K562 (cell line): ENCODE measurements around the gene FLOT2. TPM values are rescaled to one million over a fixed set of nuclear protein-coding genes. Genes with fewer than 3 reads are reported as not detected.
A peak's percentile ranks its signal among the peaks of the same experiment; 100 is the strongest.

Source experiments
- ATAC-seq: fragments of 200-7000 bp; cut with Tn5 transposase; 3 replicates; pipeline ENCODE4 v1.9.1; 2020; ENCODE audit warnings: moderate library complexity
- BruUV-seq: library from RNA; stranded (reverse); fragments of 400-500 nt; replicated peaks from 2 replicates; lab custom pipeline; 2021; lab: Mats Ljungman, UMichigan
- CTCF ChIA-PET: fragments of 300-600 bp; formaldehyde crosslinking; extraction: SDS; loops from one replicate; lab custom pipeline; 2021; ENCODE audit warnings: low intra/inter-chr PET ratio; lab: Yijun Ruan, JAX
- POLR2A ChIA-PET: fragments of 300-600, 350-650 bp; sonication (Branson Sonifier 250); formaldehyde crosslinking; extraction: SDS; loops from one replicate; lab custom pipeline; 2021; ENCODE audit warnings: antibody characterized with exemption, inconsistent platforms; lab: Yijun Ruan, JAX
- DNase-seq, 4 experiments: peaks; one replicate each; pipeline versions ENCODE4 v3.0.0 to v3.0.0-alpha.2; 2011 to 2018; ENCODE audit warnings: low spot score in 3 of 4, mixed read lengths in 3 of 4; ENCODE audit errors: extremely low read depth in 1 of 4
- FAIRE-seq: peaks from 2 replicates; lab custom pipeline; 2011; peaks lifted over from hg19 to GRCh38; lab: Jason Lieb, UNC
- H2AFZ ChIP-seq: 2 replicates; pipeline ENCODE4 v1.6.0; 2011; ENCODE audit warnings: low read depth, low read length, control low read depth, inconsistent platforms
- H3K27ac ChIP-seq: fragments of 200-600 bp; 3 replicates; pipeline ENCODE4 v1.8.0; 2011; ENCODE audit warnings: low read depth, mild to moderate bottlenecking, control low read depth, inconsistent platforms, low read length, moderate library complexity, mixed read lengths; ENCODE audit errors: extremely low read depth
- H3K27me3 ChIP-seq, 2 experiments: fragments of 300-600 bp in 1 of 2; 2 replicates in 1 of 2; 3 replicates in 1 of 2; pipeline versions ENCODE4 v1.6.0 to v1.8.0; 2011; ENCODE audit warnings: inconsistent platforms in 2 of 2, low read length in 2 of 2, mild to moderate bottlenecking in 1 of 2, mixed read lengths in 1 of 2, moderate library complexity in 1 of 2; ENCODE audit not compliant: control insufficient read depth in 2 of 2, insufficient read depth in 2 of 2
- H3K36me3 ChIP-seq: fragments of 300-600 bp; 3 replicates; pipeline ENCODE4 v1.8.0; 2011; ENCODE audit warnings: mild to moderate bottlenecking, low read length, inconsistent platforms; ENCODE audit not compliant: control insufficient read depth, insufficient read depth
- H3K4me1 ChIP-seq, 2 experiments: fragments of 200-600 bp in 1 of 2; replicated peaks in 1 of 2; 2 replicates in 1 of 2; 3 replicates in 1 of 2; pipeline versions ENCODE4 v1.5.1 to v1.8.0; 2011; ENCODE audit warnings: inconsistent platforms in 2 of 2, low read length in 2 of 2, mild to moderate bottlenecking in 1 of 2, mixed read lengths in 1 of 2, moderate library complexity in 1 of 2; ENCODE audit not compliant: control insufficient read depth in 2 of 2, insufficient read depth in 2 of 2
- H3K4me2 ChIP-seq: 2 replicates; pipeline ENCODE4 v1.6.1; 2011; ENCODE audit warnings: low read length, control low read depth, inconsistent platforms, mixed read lengths; ENCODE audit not compliant: insufficient read depth
- H3K4me3 ChIP-seq: fragments of 200-600 bp; sonication (generic), shearing (Covaris generic); 2 replicates; pipeline ENCODE4 v1.5.1; 2016; ENCODE audit warnings: control low read depth, inconsistent platforms
- H3K79me2 ChIP-seq: fragments of 200-600 bp; 3 replicates; pipeline ENCODE4 v1.8.0; 2011; ENCODE audit warnings: low read length, inconsistent platforms; ENCODE audit not compliant: control insufficient read depth, insufficient read depth
- H3K9ac ChIP-seq, 2 experiments: 2 replicates each; pipeline versions ENCODE4 v1.6.0 to v1.6.1; 2011; ENCODE audit warnings: low read depth in 2 of 2, low read length in 2 of 2, control low read depth in 1 of 2, inconsistent platforms in 1 of 2, mild to moderate bottlenecking in 1 of 2, mixed read lengths in 1 of 2; ENCODE audit not compliant: insufficient read depth in 1 of 2
- H3K9me1 ChIP-seq: one replicate; pipeline ENCODE4 v1.6.0; 2011; ENCODE audit warnings: inconsistent platforms, mild to moderate bottlenecking, low read length, moderate library complexity; ENCODE audit not compliant: control insufficient read depth, insufficient read depth
- H3K9me3 ChIP-seq: replicated peaks from 2 replicates; pipeline ENCODE4 v1.5.1; 2011; ENCODE audit warnings: low read depth, low read length, inconsistent platforms; ENCODE audit not compliant: control insufficient read depth, insufficient read depth
- H4K20me1 ChIP-seq: replicated peaks from 2 replicates; pipeline ENCODE4 v1.6.1; 2011; ENCODE audit warnings: low read length, inconsistent platforms, mixed read lengths; ENCODE audit not compliant: control insufficient read depth, insufficient read depth
- CC2D1A ChIP-seq: fragments of 450-650 bp; IDR thresholded peaks from 2 replicates; pipeline ENCODE4 v1.6.1; 2017; ENCODE audit warnings: mild to moderate bottlenecking
- COPS2 ChIP-seq: fragments of 450-650 bp; conservative IDR thresholded peaks from 2 replicates; pipeline ENCODE4 v1.6.1; 2016; ENCODE audit warnings: mild to moderate bottlenecking, moderate library complexity
- HMGN3 ChIP-seq: IDR thresholded peaks from 2 replicates; pipeline ENCODE4 v1.6.1; 2011; ENCODE audit warnings: borderline replicate concordance, low read depth, mild to moderate bottlenecking, mixed read lengths, low read length; ENCODE audit not compliant: insufficient read length; ENCODE audit errors: extremely low read depth
- POLR2G ChIP-seq: fragments of 200-400 bp; formaldehyde crosslinking; IDR thresholded peaks from 2 replicates; pipeline ENCODE4 v1.6.1; 2017; ENCODE audit warnings: low read depth, mild to moderate bottlenecking, antibody characterized with exemption, low read length, moderate library complexity
- RBFOX2 ChIP-seq: fragments of 200-400 bp; formaldehyde crosslinking; IDR thresholded peaks from 2 replicates; pipeline ENCODE4 v1.6.1; 2017; ENCODE audit warnings: low read depth, mild to moderate bottlenecking, low read length, moderate library complexity
- WGBS: fragments of 100-300 bp; shearing (Covaris generic); methylation state at CpG from one replicate; pipeline ENCODE4 v1.1.6; 2016; ENCODE audit warnings: low coverage, mixed read lengths; ENCODE audit not compliant: insufficient coverage; ENCODE audit errors: missing lambda C conversion rate; 5-methylcytosine and 5-hydroxymethylcytosine counted together
- in situ Hi-C: fragments of 300-500 bp; cut with MboI; formaldehyde crosslinking; loops from 4 replicates; pipeline ENCODE4 v1.15.0; 2018; ENCODE audit warnings: inconsistent platforms, mixed read lengths
- intact Hi-C: fragments of 100-400 bp; cut with micrococcal nuclease; formaldehyde crosslinking; loops from 2 replicates; pipeline ENCODE4 v1.14.2; 2022
- polyA plus RNA-seq, 8 experiments: library from polyadenylated mRNA; depleted of rRNA in 4 of 8; stranded (reverse) in 5 of 8; unstranded in 3 of 8; fragments of >200 nt; fragmentation: Nextera tagmentation in 2 of 8; fragmentation: Illumina TruSeq in 1 of 8; extraction: Ambion mirVana in 2 of 8; extraction: Trizol in 1 of 8; gene quantifications; 2 replicates each; pipeline versions ENCODE4 v1.2.1 to v1.2.3, GENCODE V29; 2011 to 2014; ENCODE audit warnings: inconsistent platforms in 1 of 8, missing spikeins in 1 of 8
- total RNA-seq, 7 experiments: library from RNA; depleted of rRNA in 6 of 7; stranded (reverse); fragments of >200 nt in 6 of 7; fragmentation: Illumina TruSeq in 2 of 7; extraction: Trizol in 2 of 7; gene quantifications; 2 replicates each; pipeline versions ENCODE4 v1.2.1 to v1.2.3, GENCODE V29; 2011 to 2021; ENCODE audit warnings: low replicate concordance in 1 of 7
- TF ChIP-seq, protein P1 (sequence below): fragments of 250-450 bp; sonication (Bioruptor Pico); IDR thresholded peaks from 2 replicates; pipeline ENCODE4 v1.9.0; 2021; ENCODE audit warnings: mild to moderate bottlenecking, inconsistent platforms

Gene FLOT2
- total and polyA plus RNA-seq, 9 of the 15 experiments (the other 6 are each of a cell fraction or from before 2014, with no cell fraction given) = 17.5 to 138 (median 41.7) TPM

DNA sequence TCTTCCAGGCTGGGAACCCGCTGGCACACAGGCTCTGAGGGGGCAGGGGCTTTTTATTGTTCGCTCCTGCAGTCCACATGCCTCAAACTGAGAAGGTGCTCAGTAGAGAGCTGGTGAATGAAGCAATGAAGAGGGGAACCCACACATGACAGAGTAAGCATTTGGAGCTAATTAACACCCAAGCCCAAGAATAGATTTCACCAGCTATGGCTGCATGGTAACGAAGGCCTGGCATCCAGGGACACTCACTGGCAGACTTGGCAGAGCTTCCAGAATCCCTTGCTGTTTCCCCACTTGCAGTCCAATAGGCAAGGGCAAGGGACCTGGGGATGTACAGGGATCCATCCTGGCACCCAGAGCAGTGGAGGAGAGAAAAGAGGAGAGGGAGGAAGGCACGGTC lies 12.2 kb downstream of the FLOT2 start:
- no TSS peak for BruUV-seq
- no peak overlapping the region for H2AFZ ChIP-seq
- FAIRE-seq = no peak
- intact Hi-C loops = no loop called here
- ChIA-PET POLR2A (interaction anchor here (0.6 to 1.7 kb wide), 6 partner anchors 12 to 471 kb away, joined by 3 to 6 read pairs (median 4); partner anchors contain the start of gene FLOT2), CTCF (no interaction called here)
- peak overlapping the region in 1 of 2 experiments; percentile 57; a peak in 1 of 4 replicates for H3K9ac ChIP-seq
- H3K9me3 ChIP-seq = no peaks in the 10 kb centered on the region
- H3K4me2 ChIP-seq = no peak overlapping the region
- no peak overlapping the region for H3K4me3 ChIP-seq
- DNase-seq = no peak
- no peak overlapping the region for H3K27ac ChIP-seq
- TF ChIP-seq RBFOX2 (0 out of 2 replicates have a peak, but pooled peaks have one; percentile 2), HMGN3 (no peak)
- whole genome bisulfite sequencing = 94% methylated on average over 4 of the region's 4 CpGs
- peaks cover 4 to 42% of the 10 kb centered on the region in 2 experiments; a peak in 4 of 5 replicates for H3K4me1 ChIP-seq
- in situ Hi-C loops = no loop called here
- 0 out of 3 replicates have a peak, but pooled peaks cover 3% of the 10 kb centered on the region for H3K79me2 ChIP-seq
- H4K20me1 ChIP-seq = no peaks in the 10 kb centered on the region; the same call in 1 of the 2 replicates
- ATAC-seq = no peak
- no peaks in the 10 kb centered on the region for H3K9me1 ChIP-seq
- H3K36me3 ChIP-seq = peaks cover 59% of the 10 kb centered on the region
- no peaks in the 10 kb centered on the region for H3K27me3 ChIP-seq

DNA sequence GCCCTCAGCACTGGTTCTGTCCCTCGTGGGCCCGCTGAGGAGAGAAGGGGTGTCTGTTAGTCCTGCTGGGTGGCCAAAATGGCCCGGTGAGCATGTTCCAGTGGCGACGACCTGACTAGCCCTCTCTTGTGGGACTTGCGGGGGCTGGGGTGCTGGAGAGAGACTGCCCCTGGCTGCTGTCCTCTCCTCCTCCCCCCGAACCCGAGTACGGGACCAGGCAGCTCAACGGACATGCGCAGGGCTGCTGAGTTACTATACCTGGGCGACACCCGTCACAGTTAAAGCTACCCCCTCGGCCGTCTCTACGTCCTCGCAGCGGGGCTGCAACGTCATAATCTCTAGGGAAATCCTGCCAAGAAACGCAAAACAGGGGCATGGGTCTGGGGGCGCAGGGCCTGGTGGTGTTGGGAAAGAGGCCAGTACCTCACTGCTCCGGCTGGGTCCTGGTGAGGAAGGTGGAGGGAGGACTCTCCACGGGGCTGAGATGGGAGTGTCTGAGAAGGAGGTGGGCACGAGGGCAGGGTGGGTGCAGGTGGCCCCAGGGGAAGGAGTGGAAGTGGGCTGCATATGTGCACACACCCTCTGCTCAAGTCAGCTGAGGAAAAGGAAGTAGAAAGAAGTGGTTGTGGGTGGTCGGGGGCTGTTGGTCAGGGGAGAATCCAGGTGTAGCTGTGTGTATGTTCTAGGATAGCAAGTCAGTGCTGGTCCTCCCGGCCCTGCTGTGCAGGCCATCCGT lies 13.4 kb downstream of the FLOT2 start:
- no peaks in the 10 kb centered on the region; the same call in 1 of the 2 replicates for H4K20me1 ChIP-seq
- H3K4me2 ChIP-seq = no peak overlapping the region
- no peak for DNase-seq
- no peak for FAIRE-seq
- H3K9me1 ChIP-seq = no peaks in the 10 kb centered on the region
- H3K79me2 ChIP-seq = no peaks in the 10 kb centered on the region
- ATAC-seq = no peak
- TF ChIP-seq CC2D1A = no peak
- TF ChIP-seq RBFOX2 = peak; percentile 44; the same call in 1 of the 2 replicates
- TF ChIP-seq COPS2 = no peak
- TF ChIP-seq, protein P1, sequence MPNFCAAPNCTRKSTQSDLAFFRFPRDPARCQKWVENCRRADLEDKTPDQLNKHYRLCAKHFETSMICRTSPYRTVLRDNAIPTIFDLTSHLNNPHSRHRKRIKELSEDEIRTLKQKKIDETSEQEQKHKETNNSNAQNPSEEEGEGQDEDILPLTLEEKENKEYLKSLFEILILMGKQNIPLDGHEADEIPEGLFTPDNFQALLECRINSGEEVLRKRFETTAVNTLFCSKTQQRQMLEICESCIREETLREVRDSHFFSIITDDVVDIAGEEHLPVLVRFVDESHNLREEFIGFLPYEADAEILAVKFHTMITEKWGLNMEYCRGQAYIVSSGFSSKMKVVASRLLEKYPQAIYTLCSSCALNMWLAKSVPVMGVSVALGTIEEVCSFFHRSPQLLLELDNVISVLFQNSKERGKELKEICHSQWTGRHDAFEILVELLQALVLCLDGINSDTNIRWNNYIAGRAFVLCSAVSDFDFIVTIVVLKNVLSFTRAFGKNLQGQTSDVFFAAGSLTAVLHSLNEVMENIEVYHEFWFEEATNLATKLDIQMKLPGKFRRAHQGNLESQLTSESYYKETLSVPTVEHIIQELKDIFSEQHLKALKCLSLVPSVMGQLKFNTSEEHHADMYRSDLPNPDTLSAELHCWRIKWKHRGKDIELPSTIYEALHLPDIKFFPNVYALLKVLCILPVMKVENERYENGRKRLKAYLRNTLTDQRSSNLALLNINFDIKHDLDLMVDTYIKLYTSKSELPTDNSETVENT (CRISPR knock-in tag) = 0 out of 2 replicates have a peak, but pooled peaks have one; percentile 4
- TF ChIP-seq POLR2G = peak; percentile 53
- CTCF ChIA-PET = no interaction called here
- no peak overlapping the region for H2AFZ ChIP-seq
- peaks cover 71% of the 10 kb centered on the region for H3K36me3 ChIP-seq
- peaks cover 11 to 54% of the 10 kb centered on the region in 2 experiments; a peak in 4 of 5 replicates for H3K4me1 ChIP-seq
- intact Hi-C loops (no loop called here), in situ Hi-C loops (no loop called here)
- POLR2A ChIA-PET = interaction anchor here (0.7 to 1.7 kb wide), 7 partner anchors 10 to 157 kb away, joined by 3 to 7 read pairs (median 4); partner anchors contain the start of gene FLOT2
- WGBS = 83% methylated on average over 27 of the region's 27 CpGs
- no peaks in the 10 kb centered on the region for H3K9me3 ChIP-seq
- H3K27me3 ChIP-seq = no peaks in the 10 kb centered on the region
- BruUV-seq = no TSS peak
- H3K27ac ChIP-seq = no peak overlapping the region
- H3K4me3 ChIP-seq = no peak overlapping the region
- peak overlapping the region in 1 of 2 experiments; percentile 77; a peak in 2 of 4 replicates for H3K9ac ChIP-seq
